H1 (cell line): ENCODE data around the gene PROSER2. TPM values are rescaled to one million over a fixed set of nuclear protein-coding genes. Genes with fewer than 3 reads are reported as not detected.

ENCODE experiments used
- CTCF ChIA-PET: fragments of 300-600 bp; sonication (Branson Sonifier 250); formaldehyde crosslinking; loops from one replicate; lab custom pipeline; 2021; ENCODE audit not compliant: partially characterized antibody; lab: Charles Lee
- POLR2A ChIA-PET: fragments of 300-600 bp; sonication (Branson Sonifier 250); formaldehyde crosslinking; loops from one replicate; lab custom pipeline; 2021; ENCODE audit warnings: inconsistent platforms; ENCODE audit not compliant: partially characterized antibody; lab: Charles Lee
- DNase-seq, 2 experiments: peaks; one replicate each; pipeline versions ENCODE4 v3.0.0 to v3.0.0-alpha.2; 2010 to 2022; ENCODE audit warnings: low spot score in 2 of 2, low read depth in 1 of 2, mixed read lengths in 1 of 2
- FAIRE-seq: peaks from 2 replicates; lab custom pipeline; 2011; peaks lifted over from hg19 to GRCh38; lab: Jason Lieb, UNC
- H2AFZ ChIP-seq: 2 replicates; pipeline ENCODE4 v1.8.1; 2012; ENCODE audit warnings: low read length, inconsistent platforms
- H2AK5ac ChIP-seq: 2 replicates; pipeline ENCODE4 v1.6.1; 2013; ENCODE audit warnings: low read depth, low read length
- H2BK120ac ChIP-seq: replicated peaks from 2 replicates; pipeline ENCODE3; 2013; ENCODE audit warnings: low read depth, low read length, inconsistent platforms
- H2BK12ac ChIP-seq: 2 replicates; pipeline ENCODE4 v1.6.1; 2013; ENCODE audit warnings: low read depth, low read length
- H2BK15ac ChIP-seq: 2 replicates; pipeline ENCODE4 v1.6.1; 2013; ENCODE audit warnings: low read length
- H2BK20ac ChIP-seq: 2 replicates; pipeline ENCODE4 v1.6.1; 2013; ENCODE audit warnings: low read length
- H2BK5ac ChIP-seq: 2 replicates; pipeline ENCODE4 v1.6.1; 2013; ENCODE audit warnings: low read depth, low read length
- H3K14ac ChIP-seq: 2 replicates; pipeline ENCODE4 v1.6.1; 2013; ENCODE audit warnings: inconsistent platforms; ENCODE audit not compliant: insufficient read length
- H3K18ac ChIP-seq: 2 replicates; pipeline ENCODE4 v1.6.1; 2013; ENCODE audit warnings: low read length; ENCODE audit errors: extremely low read depth
- H3K23ac ChIP-seq: 2 replicates; pipeline ENCODE4 v1.6.1; 2013; ENCODE audit warnings: inconsistent platforms; ENCODE audit not compliant: insufficient read length
- H3K23me2 ChIP-seq: 2 replicates; pipeline ENCODE4 v1.6.1; 2013; ENCODE audit warnings: low read depth, low read length
- H3K27ac ChIP-seq: 2 replicates; pipeline ENCODE4 v1.6.1; 2011; ENCODE audit warnings: low read depth, low read length, inconsistent platforms
- H3K27me3 ChIP-seq, 4 experiments: replicated peaks in 1 of 4; 1 replicate in 1 of 4; 2 replicates in 3 of 4; pipeline versions ENCODE4 v1.6.1 to v1.8.1; 2011 to 2013; ENCODE audit warnings: low read length in 3 of 4, mild to moderate bottlenecking in 3 of 4, inconsistent platforms in 2 of 4, mixed read lengths in 2 of 4, moderate library complexity in 1 of 4; ENCODE audit not compliant: control insufficient read depth in 3 of 4, insufficient read depth in 3 of 4; ENCODE audit errors: extremely low read depth in 1 of 4
- H3K36me3 ChIP-seq, 4 experiments: 2 replicates each; pipeline versions ENCODE4 v1.6.1 to v1.8.1; 2011 to 2013; ENCODE audit warnings: mild to moderate bottlenecking in 4 of 4, low read length in 3 of 4, moderate library complexity in 2 of 4, control low read depth in 1 of 4, inconsistent platforms in 1 of 4; ENCODE audit not compliant: insufficient read depth in 4 of 4, control insufficient read depth in 2 of 4
- H3K4ac ChIP-seq: replicated peaks from 2 replicates; pipeline ENCODE3; 2013; ENCODE audit warnings: low read length, low read depth, mixed read lengths, inconsistent platforms; ENCODE audit not compliant: insufficient read length
- H3K4me1 ChIP-seq, 4 experiments: replicated peaks in 1 of 4; 1 replicate in 1 of 4; 2 replicates in 3 of 4; pipeline versions ENCODE4 v1.6.1 to v1.8.1; 2011 to 2013; ENCODE audit warnings: low read length in 3 of 4, inconsistent platforms in 2 of 4, mixed read lengths in 1 of 4; ENCODE audit not compliant: insufficient read depth in 4 of 4, control insufficient read depth in 3 of 4
- H3K4me2 ChIP-seq, 2 experiments: 2 replicates each; pipeline versions ENCODE4 v1.6.1 to v1.8.1; 2011 to 2013; ENCODE audit warnings: low read depth in 2 of 2, low read length in 2 of 2, control low read depth in 1 of 2, inconsistent platforms in 1 of 2, mild to moderate bottlenecking in 1 of 2; ENCODE audit not compliant: insufficient read depth in 1 of 2
- H3K4me3 ChIP-seq, 4 experiments: fragments of 200-600, 300-600 bp in 1 of 4; sonication (generic), shearing (Covaris generic), sonication (Bioruptor Twin) in 1 of 4; 2 replicates each; pipeline versions ENCODE4 v1.5.1 to v1.8.1; 2011 to 2016; ENCODE audit warnings: low read length in 4 of 4, low read depth in 3 of 4, control low read depth in 2 of 4, inconsistent platforms in 2 of 4, mild to moderate bottlenecking in 2 of 4, mixed read lengths in 1 of 4, moderate library complexity in 1 of 4; ENCODE audit not compliant: insufficient read depth in 2 of 4; ENCODE audit errors: extremely low read depth in 1 of 4
- H3K56ac ChIP-seq: replicated peaks from 2 replicates; pipeline ENCODE3; 2013; ENCODE audit warnings: low read depth, mild to moderate bottlenecking, mixed read lengths, low read length, inconsistent platforms; ENCODE audit not compliant: insufficient read length
- H3K79me1 ChIP-seq: 2 replicates; pipeline ENCODE4 v1.6.1; 2013; ENCODE audit warnings: low read depth, low read length, control low read depth
- H3K79me2 ChIP-seq, 2 experiments: 2 replicates each; pipeline versions ENCODE4 v1.6.1 to v1.8.1; 2012 to 2013; ENCODE audit warnings: low read length in 2 of 2, mild to moderate bottlenecking in 2 of 2, inconsistent platforms in 1 of 2; ENCODE audit not compliant: insufficient read depth in 2 of 2, control insufficient read depth in 1 of 2
- H3K9ac ChIP-seq, 4 experiments: replicated peaks in 1 of 4; 1 replicate in 1 of 4; 2 replicates in 3 of 4; pipeline versions ENCODE4 v1.6.1 to v1.8.1; 2011 to 2013; ENCODE audit warnings: low read depth in 3 of 4, low read length in 3 of 4, control low read depth in 2 of 4, mild to moderate bottlenecking in 2 of 4, moderate library complexity in 2 of 4, inconsistent platforms in 1 of 4; ENCODE audit errors: extremely low read depth in 1 of 4
- H3K9me3 ChIP-seq, 2 experiments: 2 replicates each; pipeline versions ENCODE4 v1.6.1 to v1.8.1; 2012 to 2013; ENCODE audit warnings: mild to moderate bottlenecking in 2 of 2, moderate library complexity in 2 of 2, control low read depth in 1 of 2, inconsistent platforms in 1 of 2, low read depth in 1 of 2, low read length in 1 of 2, mixed read lengths in 1 of 2; ENCODE audit not compliant: insufficient read depth in 2 of 2
- H4K20me1 ChIP-seq, 2 experiments: replicated peaks in 1 of 2; 2 replicates each; pipeline versions ENCODE3 to v1.8.1; 2011 to 2013; ENCODE audit warnings: inconsistent platforms in 2 of 2, low read length in 2 of 2, mild to moderate bottlenecking in 1 of 2; ENCODE audit not compliant: insufficient read depth in 2 of 2, control insufficient read depth in 1 of 2
- H4K5ac ChIP-seq: 2 replicates; pipeline ENCODE4 v1.6.1; 2013; ENCODE audit warnings: low read length, low read depth, mixed read lengths, inconsistent platforms; ENCODE audit not compliant: insufficient read length
- H4K8ac ChIP-seq: 2 replicates; pipeline ENCODE4 v1.8.0; 2013; ENCODE audit warnings: mild to moderate bottlenecking, moderate library complexity, low read length, inconsistent platforms; ENCODE audit not compliant: insufficient read depth; ENCODE audit errors: extremely low read depth
- H4K91ac ChIP-seq: replicated peaks from 2 replicates; pipeline ENCODE3; 2013; ENCODE audit warnings: low read length, mixed read lengths, inconsistent platforms; ENCODE audit not compliant: insufficient read length
- ASH2L ChIP-seq: fragments of 200-600, 300-600 bp; sonication (generic); IDR thresholded peaks from one replicate; pipeline ENCODE4 v1.7.1; 2017; ENCODE audit warnings: low read length
- CBX8 ChIP-seq: fragments of 300-800, 300-1000 bp; sonication (generic); IDR thresholded peaks from 2 replicates; pipeline ENCODE4 v1.7.1; 2016; ENCODE audit warnings: low read depth, low read length, borderline replicate concordance
- EGR1 ChIP-seq: IDR thresholded peaks from 2 replicates; pipeline ENCODE4 v1.6.1; 2011; ENCODE audit warnings: low read depth, low read length, borderline replicate concordance
- EP300 ChIP-seq, 2 experiments: IDR thresholded peaks; 1 replicate in 1 of 2; 2 replicates in 1 of 2; pipeline ENCODE4 v1.6.1; 2011 to 2012; ENCODE audit warnings: low read depth in 2 of 2, low read length in 2 of 2, mild to moderate bottlenecking in 2 of 2, borderline replicate concordance in 1 of 2, inconsistent platforms in 1 of 2, moderate library complexity in 1 of 2
- POLR2A ChIP-seq, 2 experiments: IDR thresholded peaks; 1 replicate in 1 of 2; 2 replicates in 1 of 2; pipeline ENCODE4 v1.6.1; 2011; ENCODE audit warnings: low read depth in 2 of 2, low read length in 2 of 2, mild to moderate bottlenecking in 2 of 2; ENCODE audit errors: control extremely low read depth in 1 of 2
- POU5F1 ChIP-seq: IDR thresholded peaks from 2 replicates; pipeline ENCODE4 v1.6.1; 2011; ENCODE audit warnings: low read depth, mild to moderate bottlenecking, low read length, moderate library complexity
- RBBP5 ChIP-seq: IDR thresholded peaks from 2 replicates; pipeline ENCODE4 v1.7.1; 2012; ENCODE audit warnings: low read depth, mild to moderate bottlenecking, inconsistent platforms, low read length, moderate library complexity, borderline replicate concordance
- SP1 ChIP-seq: IDR thresholded peaks from 2 replicates; pipeline ENCODE4 v1.6.1; 2011; ENCODE audit warnings: low read depth, low read length
- TCF12 ChIP-seq: IDR thresholded peaks from 2 replicates; pipeline ENCODE4 v1.6.1; 2011; ENCODE audit warnings: low read depth, mild to moderate bottlenecking, low read length
- WGBS, 2 experiments: shearing (Covaris generic) in 1 of 2; methylation state at CpG; one replicate each; pipeline versions ENCODE4 v1.1.6 to v1.1.7; 2013 to 2015; ENCODE audit warnings: low lambda C conversion rate in 2 of 2, mixed read lengths in 2 of 2, inconsistent platforms in 1 of 2, low coverage in 1 of 2, missing lambda C conversion rate in 1 of 2; ENCODE audit not compliant: insufficient replicate concordance in 2 of 2, insufficient coverage in 1 of 2, insufficient read length in 1 of 2; ENCODE audit errors: extremely low coverage in 1 of 2, missing lambda C conversion rate in 1 of 2; 5-methylcytosine and 5-hydroxymethylcytosine counted together
- polyA plus RNA-seq, 7 experiments: library from polyadenylated mRNA; depleted of rRNA in 3 of 7; stranded (reverse) in 5 of 7; unstranded in 2 of 7; fragments of >200 nt in 5 of 7; fragments of 200-250 nt in 2 of 7; gene quantifications; 1 replicate in 5 of 7; 2 replicates in 1 of 7; 4 replicates in 1 of 7; pipeline versions ENCODE4 v1.2.1 to v1.2.3, GENCODE V29; 2011 to 2013; ENCODE audit warnings: missing spikeins in 2 of 7, mixed read lengths in 2 of 7
- total RNA-seq: library from RNA; stranded (reverse); fragmentation: NEBNext Ultra II Directional; extraction: Animal tissue kit (Norgen Biotek cat#: 25700); gene quantifications from 2 replicates; pipeline ENCODE4 v1.2.1, GENCODE V29; 2021
- TF ChIP-seq, protein P1 (sequence below): IDR thresholded peaks from 2 replicates; pipeline ENCODE4 v1.6.1; 2012; ENCODE audit warnings: inconsistent platforms
- TF ChIP-seq, protein P2 (sequence below), 3 experiments: IDR thresholded peaks; 1 replicate in 2 of 3; 2 replicates in 1 of 3; pipeline versions ENCODE4 v1.5.1 to v1.6.1; 2011; ENCODE audit warnings: low read length in 3 of 3, mild to moderate bottlenecking in 3 of 3, inconsistent platforms in 2 of 3, low read depth in 1 of 3, moderate library complexity in 1 of 3; ENCODE audit not compliant: insufficient read depth in 1 of 3; ENCODE audit errors: control extremely low read depth in 1 of 3

PROSER2 gene
- total and polyA plus RNA-seq, 2 of the 8 experiments (the other 6 are each of a cell fraction or from before 2014, with no cell fraction given): 3.9 to 13.7 TPM

DNA sequence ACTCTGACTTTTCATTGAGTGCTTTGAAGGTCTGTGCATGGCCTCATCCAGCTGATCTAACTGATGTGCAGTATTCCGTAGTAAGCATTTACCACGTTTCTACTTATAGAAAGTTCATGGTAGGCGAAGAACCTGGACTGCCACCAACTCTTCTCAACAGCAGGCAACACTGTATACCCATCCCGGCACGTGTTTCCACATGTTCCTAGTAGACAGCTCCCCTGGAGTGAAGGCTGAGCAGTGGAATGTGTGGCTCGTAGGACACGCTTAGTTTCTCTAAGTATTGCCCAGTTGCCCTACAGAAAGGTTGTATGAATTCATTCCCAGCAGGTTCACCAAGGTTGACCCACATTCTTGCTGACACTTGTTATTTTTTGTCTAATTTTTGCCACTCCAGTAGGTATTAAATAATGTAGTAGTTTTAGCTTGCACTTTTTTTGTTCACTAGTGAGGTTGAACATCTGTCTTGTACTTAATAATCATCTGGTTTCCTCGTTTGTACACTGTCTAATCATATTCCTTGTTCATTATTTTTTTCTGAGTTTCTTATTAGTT, 15.2 kb downstream of the PROSER2 start:
- ChIA-PET CTCF (interaction anchor here (0.8 to 2.7 kb wide), 9 partner anchors 9 to 42 kb away, joined by 3 to 12 read pairs (median 6); no protein-coding TSS in a partner anchor), POLR2A (interaction anchor here (1.4 to 1.6 kb wide), 2 partner anchors 11 to 20 kb away, joined by 3 read pairs; no protein-coding TSS in a partner anchor)
- H3K27me3 ChIP-seq: no peaks in the 10 kb centered on the region
- no peak overlapping the region for H4K91ac ChIP-seq
- DNase-seq: no peak
- H3K36me3 ChIP-seq: no peaks in the 10 kb centered on the region
- H3K4ac ChIP-seq: no peak overlapping the region
- no peak overlapping the region for H4K5ac ChIP-seq
- no peak overlapping the region for H3K14ac ChIP-seq
- no peaks in the 10 kb centered on the region for H4K20me1 ChIP-seq
- no peak overlapping the region for H2AFZ ChIP-seq
- no peaks in the 10 kb centered on the region for H3K9me3 ChIP-seq
- H3K56ac ChIP-seq: no peak overlapping the region
- no peak overlapping the region for H3K27ac ChIP-seq
- H3K9ac ChIP-seq: no peak overlapping the region
- no peak overlapping the region for H4K8ac ChIP-seq
- no peak overlapping the region for H2BK20ac ChIP-seq
- H3K79me2 ChIP-seq: no peaks in the 10 kb centered on the region; a peak in 1 of 4 replicates
- H3K4me2 ChIP-seq: no peak overlapping the region
- no peak overlapping the region for H2BK120ac ChIP-seq
- H2AK5ac ChIP-seq: no peak overlapping the region
- H3K4me3 ChIP-seq: no peak overlapping the region
- 91% methylated on average over 8 of the region's 8 CpGs; no CpG with 5 or more reads in 1 of the 2 experiments for WGBS, 2 experiments
- no peak overlapping the region for H3K23ac ChIP-seq
- no peak overlapping the region for H2BK12ac ChIP-seq
- FAIRE-seq: no peak
- H3K4me1 ChIP-seq: no peaks in the 10 kb centered on the region
- no peaks in the 10 kb centered on the region for H3K23me2 ChIP-seq
- no peak overlapping the region for H2BK5ac ChIP-seq
- H2BK15ac ChIP-seq: no peak overlapping the region
- no peaks in the 10 kb centered on the region for H3K79me1 ChIP-seq
- H3K18ac ChIP-seq: no peak overlapping the region
- no peak for TF ChIP-seq EP300 (IDR thresholded peaks at IDR 0.05; ENCODE audit: borderline replicate concordance in 1 of 2, low read depth in 2 of 2, low read length in 2 of 2)
- TF ChIP-seq TCF12: no peak
- no peak for TF ChIP-seq POU5F1
- no peak for TF ChIP-seq ASH2L
- no peak for TF ChIP-seq POLR2A (IDR thresholded peaks at IDR 0.05; ENCODE audit: control extremely low read depth in 1 of 2, low read depth in 2 of 2, low read length in 2 of 2)
- TF ChIP-seq CBX8: no peak
- TF ChIP-seq, protein P1, sequence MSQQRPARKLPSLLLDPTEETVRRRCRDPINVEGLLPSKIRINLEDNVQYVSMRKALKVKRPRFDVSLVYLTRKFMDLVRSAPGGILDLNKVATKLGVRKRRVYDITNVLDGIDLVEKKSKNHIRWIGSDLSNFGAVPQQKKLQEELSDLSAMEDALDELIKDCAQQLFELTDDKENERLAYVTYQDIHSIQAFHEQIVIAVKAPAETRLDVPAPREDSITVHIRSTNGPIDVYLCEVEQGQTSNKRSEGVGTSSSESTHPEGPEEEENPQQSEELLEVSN: no peak
- TF ChIP-seq SP1: no peak
- TF ChIP-seq EGR1: no peak
- TF ChIP-seq, protein P2, sequence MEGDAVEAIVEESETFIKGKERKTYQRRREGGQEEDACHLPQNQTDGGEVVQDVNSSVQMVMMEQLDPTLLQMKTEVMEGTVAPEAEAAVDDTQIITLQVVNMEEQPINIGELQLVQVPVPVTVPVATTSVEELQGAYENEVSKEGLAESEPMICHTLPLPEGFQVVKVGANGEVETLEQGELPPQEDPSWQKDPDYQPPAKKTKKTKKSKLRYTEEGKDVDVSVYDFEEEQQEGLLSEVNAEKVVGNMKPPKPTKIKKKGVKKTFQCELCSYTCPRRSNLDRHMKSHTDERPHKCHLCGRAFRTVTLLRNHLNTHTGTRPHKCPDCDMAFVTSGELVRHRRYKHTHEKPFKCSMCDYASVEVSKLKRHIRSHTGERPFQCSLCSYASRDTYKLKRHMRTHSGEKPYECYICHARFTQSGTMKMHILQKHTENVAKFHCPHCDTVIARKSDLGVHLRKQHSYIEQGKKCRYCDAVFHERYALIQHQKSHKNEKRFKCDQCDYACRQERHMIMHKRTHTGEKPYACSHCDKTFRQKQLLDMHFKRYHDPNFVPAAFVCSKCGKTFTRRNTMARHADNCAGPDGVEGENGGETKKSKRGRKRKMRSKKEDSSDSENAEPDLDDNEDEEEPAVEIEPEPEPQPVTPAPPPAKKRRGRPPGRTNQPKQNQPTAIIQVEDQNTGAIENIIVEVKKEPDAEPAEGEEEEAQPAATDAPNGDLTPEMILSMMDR (IDR thresholded peaks at IDR 0.05; ENCODE audit: control extremely low read depth in 1 of 3, insufficient read depth in 1 of 3, low read depth in 1 of 3, low read length in 3 of 3): no peak
- TF ChIP-seq RBBP5: no peak
